Activated T-helper 2 cell treated with anti-CD3 and anti-CD28 coated beads, Interferon-gamma antibody, Interleukin-2, Interleukin-4, amounts not matched to agents 10 μg/mL and 5 μg/mL and 100 μg/mL, durations not matched to agents 14 hours and 24 hours and 36 hours (primary cell): Measurements from ENCODE around the gene DTHD1. TPM values are rescaled to one million over a fixed set of nuclear protein-coding genes. Genes with fewer than 3 reads are reported as not detected.
A peak's percentile ranks its signal among the peaks of the same experiment; 100 is the strongest.

Source experiments
- DNase-seq: peaks from one replicate; pipeline ENCODE4 v3.0.0; 2021; ENCODE audit warnings: low spot score
- H3K27ac Mint-ChIP-seq: one replicate; pipeline ENCODE4 v1.8.0; 2021; ENCODE audit warnings: mixed read lengths
- H3K27me3 Mint-ChIP-seq: one replicate; pipeline ENCODE4 v1.8.0; 2021; ENCODE audit warnings: low read depth, mixed read lengths
- H3K36me3 Mint-ChIP-seq: one replicate; pipeline ENCODE4 v1.8.0; 2021; ENCODE audit warnings: low read depth, mixed read lengths
- H3K4me1 Mint-ChIP-seq: one replicate; pipeline ENCODE4 v1.8.0; 2021; ENCODE audit warnings: low read depth, mixed read lengths
- H3K4me3 Mint-ChIP-seq: one replicate; pipeline ENCODE4 v1.8.0; 2021; ENCODE audit warnings: low read depth, mild to moderate bottlenecking, moderate library complexity, mixed read lengths
- H3K9me3 Mint-ChIP-seq: one replicate; pipeline ENCODE4 v1.8.0; 2021; ENCODE audit warnings: mixed read lengths
- intact Hi-C: fragments of 100-400 bp; cut with micrococcal nuclease; formaldehyde crosslinking; loops from one replicate; pipeline ENCODE4 v1.15.1; 2023
- total RNA-seq: library from RNA; stranded (reverse); gene quantifications from 2 replicates; pipeline ENCODE4 v1.2.3, GENCODE V29; 2022

Gene DTHD1
- total RNA-seq, 1 donor from 2014 or later: 1.1 TPM

GRCh38 chr4:36251983-36252382 lies 29.4 kb upstream of the DTHD1 start:
- no peak for DNase-seq
- no peak overlapping the region for H3K4me3 Mint-ChIP-seq

GRCh38 chr4:36254371-36254770 lies 27.0 kb upstream of the DTHD1 start:
- H3K4me1 Mint-ChIP-seq: peaks cover 48% of the 10 kb centered on the region
- no peak overlapping the region for H3K27ac Mint-ChIP-seq
- no peak for DNase-seq
- no peaks in the 10 kb centered on the region for H3K36me3 Mint-ChIP-seq
- H3K9me3 Mint-ChIP-seq: peaks cover 3% of the 10 kb centered on the region
- intact Hi-C loops: loop anchor here (2.0 kb wide), 1 partner anchor 14 kb away; no protein-coding TSS in a partner anchor
- no peaks in the 10 kb centered on the region for H3K27me3 Mint-ChIP-seq
- H3K4me3 Mint-ChIP-seq: no peak overlapping the region

More at GRCh38 chr4:36251983-36252382, 29.4 kb upstream of the DTHD1 start:
- H3K9me3 Mint-ChIP-seq: no peaks in the 10 kb centered on the region
- H3K4me1 Mint-ChIP-seq: peaks cover 53% of the 10 kb centered on the region
- H3K27me3 Mint-ChIP-seq: peaks cover 7% of the 10 kb centered on the region
- no peaks in the 10 kb centered on the region for H3K36me3 Mint-ChIP-seq
- intact Hi-C loops: no loop called here
- H3K27ac Mint-ChIP-seq: no peak overlapping the region

GRCh38 chr4:36255577-36255976 lies 25.8 kb upstream of the DTHD1 start:
- intact Hi-C loops: loop anchor here (1.0 to 2.0 kb wide), 3 partner anchors 13 to 68 kb away; no protein-coding TSS in a partner anchor
- Mint-ChIP-seq H3K27me3 (no peaks in the 10 kb centered on the region), H3K9me3 (peaks cover 3% of the 10 kb centered on the region), H3K4me3 (peak overlapping the region; percentile 64), H3K27ac (peak overlapping the region; percentile 90), H3K4me1 (peaks cover 45% of the 10 kb centered on the region), H3K36me3 (no peaks in the 10 kb centered on the region)
- DNase-seq: peak; percentile 57

GRCh38 chr4:36256398-36256891 lies 25.0 kb upstream of the DTHD1 start:
- intact Hi-C loops: no loop called here
- Mint-ChIP-seq H3K4me3 (peak overlapping the region; percentile 45), H3K9me3 (peaks cover 3% of the 10 kb centered on the region), H3K27me3 (no peaks in the 10 kb centered on the region), H3K27ac (peak overlapping the region; percentile 53), H3K36me3 (no peaks in the 10 kb centered on the region), H3K4me1 (peaks cover 45% of the 10 kb centered on the region)
- no peak for DNase-seq

- peaks cover 3% of the 10 kb centered on the region for H3K9me3 Mint-ChIP-seq
- peaks cover 22% of the 10 kb centered on the region for H3K4me1 Mint-ChIP-seq
- intact Hi-C loops: no loop called here
- no peaks in the 10 kb centered on the region for H3K36me3 Mint-ChIP-seq
- no peak overlapping the region for H3K4me3 Mint-ChIP-seq
- no peak for DNase-seq
- no peaks in the 10 kb centered on the region for H3K27me3 Mint-ChIP-seq
- H3K27ac Mint-ChIP-seq: no peak overlapping the region
Measured at GRCh38 chr4:36260731-36261130, 20.7 kb upstream of the DTHD1 start.

- H3K9me3 Mint-ChIP-seq: no peaks in the 10 kb centered on the region
- H3K36me3 Mint-ChIP-seq: no peaks in the 10 kb centered on the region
- peaks cover 38% of the 10 kb centered on the region for H3K4me1 Mint-ChIP-seq
- intact Hi-C loops: no loop called here
- no peaks in the 10 kb centered on the region for H3K27me3 Mint-ChIP-seq
- no peak overlapping the region for H3K4me3 Mint-ChIP-seq
- H3K27ac Mint-ChIP-seq: no peak overlapping the region
- DNase-seq: no peak
Measured at GRCh38 chr4:36264207-36264826, 17.1 kb upstream of the DTHD1 start.

- Mint-ChIP-seq H3K27me3 (no peaks in the 10 kb centered on the region), H3K36me3 (no peaks in the 10 kb centered on the region), H3K9me3 (no peaks in the 10 kb centered on the region), H3K4me3 (no peak overlapping the region), H3K27ac (peak overlapping the region; percentile 7), H3K4me1 (peaks cover 40% of the 10 kb centered on the region)
- intact Hi-C loops: loop anchor here (2.0 kb wide), 2 partner anchors 13 to 19 kb away; no protein-coding TSS in a partner anchor
- DNase-seq: no peak
Measured at GRCh38 chr4:36267486-36268268, 13.7 kb upstream of the DTHD1 start.

- H3K27ac Mint-ChIP-seq: peak overlapping the region; percentile 59
- DNase-seq: no peak
- no peaks in the 10 kb centered on the region for H3K36me3 Mint-ChIP-seq
- H3K4me3 Mint-ChIP-seq: no peak overlapping the region
- no peaks in the 10 kb centered on the region for H3K27me3 Mint-ChIP-seq
- peaks cover 46% of the 10 kb centered on the region for H3K4me1 Mint-ChIP-seq
- H3K9me3 Mint-ChIP-seq: no peaks in the 10 kb centered on the region
- intact Hi-C loops: loop anchor here (1.0 to 2.0 kb wide), 2 partner anchors 9 to 14 kb away; no protein-coding TSS in a partner anchor
Measured at GRCh38 chr4:36269101-36269500, 12.3 kb upstream of the DTHD1 start.

- Mint-ChIP-seq H3K36me3 (no peaks in the 10 kb centered on the region), H3K27ac (peak overlapping the region; percentile 59), H3K4me3 (no peak overlapping the region), H3K4me1 (peaks cover 43% of the 10 kb centered on the region), H3K9me3 (no peaks in the 10 kb centered on the region), H3K27me3 (no peaks in the 10 kb centered on the region)
- no peak for DNase-seq
- intact Hi-C loops: loop anchor here (1.0 to 2.0 kb wide), 2 partner anchors 9 to 15 kb away; no protein-coding TSS in a partner anchor
Measured at GRCh38 chr4:36269533-36270173, 11.8 kb upstream of the DTHD1 start.

GRCh38 chr4:36273276-36273675 lies 8.1 kb upstream of the DTHD1 start:
- no peak overlapping the region for H3K4me3 Mint-ChIP-seq
- DNase-seq: no peak
- no peak overlapping the region for H3K27ac Mint-ChIP-seq
- no peaks in the 10 kb centered on the region for H3K27me3 Mint-ChIP-seq
- no peaks in the 10 kb centered on the region for H3K9me3 Mint-ChIP-seq
- no peaks in the 10 kb centered on the region for H3K36me3 Mint-ChIP-seq
- intact Hi-C loops: no loop called here
- peaks cover 37% of the 10 kb centered on the region for H3K4me1 Mint-ChIP-seq

GRCh38 chr4:36274158-36274557 lies 7.3 kb upstream of the DTHD1 start:
- Mint-ChIP-seq H3K36me3 (no peaks in the 10 kb centered on the region), H3K27ac (no peak overlapping the region), H3K9me3 (no peaks in the 10 kb centered on the region), H3K27me3 (no peaks in the 10 kb centered on the region), H3K4me1 (peaks cover 38% of the 10 kb centered on the region), H3K4me3 (no peak overlapping the region)
- DNase-seq: no peak
- intact Hi-C loops: no loop called here

GRCh38 chr4:36277533-36277932 lies 3.9 kb upstream of the DTHD1 start:
- peaks cover 6% of the 10 kb centered on the region for H3K36me3 Mint-ChIP-seq
- no peaks in the 10 kb centered on the region for H3K27me3 Mint-ChIP-seq
- H3K4me1 Mint-ChIP-seq: peaks cover 67% of the 10 kb centered on the region
- intact Hi-C loops: no loop called here
- DNase-seq: no peak
- peak overlapping the region; percentile 19 for H3K27ac Mint-ChIP-seq
- H3K4me3 Mint-ChIP-seq: no peak overlapping the region
- H3K9me3 Mint-ChIP-seq: peaks cover 7% of the 10 kb centered on the region
